HepG2 (cell line): Measurements from ENCODE around the gene PDILT. TPM values are rescaled to one million over a fixed set of nuclear protein-coding genes. Genes with fewer than 3 reads are reported as not detected.

Source experiments
- ATF7-NPFF ChIP-seq: sonication (generic); formaldehyde crosslinking; IDR thresholded peaks from 2 replicates; pipeline ENCODE4 v1.8.1; 2023; ENCODE audit warnings: mild to moderate bottlenecking, low read depth, missing genetic modification reagents, moderate library complexity
- GRHL1 ChIP-seq: sonication (generic); formaldehyde crosslinking; conservative IDR thresholded peaks from 2 replicates; pipeline ENCODE4 v1.8.0; 2022; ENCODE audit warnings: missing genetic modification reagents
- IKZF5 ChIP-seq: IDR thresholded peaks from 2 replicates; pipeline ENCODE4 v1.6.1; 2018; ENCODE audit warnings: missing genetic modification reagents, mild to moderate bottlenecking, missing compliant biosample characterization
- JUN ChIP-seq: sonication (generic); formaldehyde crosslinking; IDR thresholded peaks from 2 replicates; pipeline ENCODE4 v1.4.0; 2020; ENCODE audit warnings: mild to moderate bottlenecking, missing genetic modification reagents
- MAF1 ChIP-seq: sonication (generic); formaldehyde crosslinking; IDR thresholded peaks from 2 replicates; pipeline ENCODE4 v1.5.0; 2020; ENCODE audit warnings: missing genetic modification reagents, borderline replicate concordance
- MEF2D ChIP-seq: sonication (generic); formaldehyde crosslinking; IDR thresholded peaks from 2 replicates; pipeline ENCODE4 v1.5.1; 2020; ENCODE audit warnings: mild to moderate bottlenecking, missing genetic modification reagents
- NFIC ChIP-seq: IDR thresholded peaks from 2 replicates; pipeline ENCODE4 v1.6.1; 2012; ENCODE audit warnings: mild to moderate bottlenecking, low read length, inconsistent platforms
- NKX3-1 ChIP-seq: sonication (generic); formaldehyde crosslinking; IDR thresholded peaks from 2 replicates; pipeline ENCODE4 v1.5.0; 2020; ENCODE audit warnings: missing genetic modification reagents
- RFX3 ChIP-seq: IDR thresholded peaks from 2 replicates; pipeline ENCODE4 v1.6.1; 2016; ENCODE audit warnings: missing biosample characterization, missing genetic modification reagents
- STAT5B ChIP-seq: sonication (generic); formaldehyde crosslinking; IDR thresholded peaks from 2 replicates; pipeline ENCODE4 v1.4.0; 2020; ENCODE audit warnings: missing genetic modification reagents
- XBP1 ChIP-seq: sonication (generic); formaldehyde crosslinking; IDR thresholded peaks from 2 replicates; pipeline ENCODE4 v1.5.0; 2020; ENCODE audit warnings: missing genetic modification reagents
- ZMAT3 ChIP-seq: sonication (generic); formaldehyde crosslinking; conservative IDR thresholded peaks from 2 replicates; pipeline ENCODE4 v1.7.0; 2021; ENCODE audit warnings: missing genetic modification reagents
- ZNF326 ChIP-seq: sonication (generic); formaldehyde crosslinking; IDR thresholded peaks from 2 replicates; pipeline ENCODE4 v1.4.0; 2020; ENCODE audit warnings: missing genetic modification reagents, borderline replicate concordance
- ZNF333 ChIP-seq: sonication (generic); formaldehyde crosslinking; IDR thresholded peaks from 2 replicates; pipeline ENCODE4 v1.4.0; 2020; ENCODE audit warnings: mild to moderate bottlenecking, missing genetic modification reagents, borderline replicate concordance
- ZNF350 ChIP-seq: sonication (generic); formaldehyde crosslinking; IDR thresholded peaks from 2 replicates; pipeline ENCODE4 v1.4.0; 2020; ENCODE audit warnings: mild to moderate bottlenecking, low read depth, missing genetic modification reagents, borderline replicate concordance
- ZNF569 ChIP-seq: sonication (generic); formaldehyde crosslinking; IDR thresholded peaks from 2 replicates; pipeline ENCODE4 v1.5.0; 2020; ENCODE audit warnings: mild to moderate bottlenecking, missing genetic modification reagents, moderate library complexity, borderline replicate concordance
- ZNF607 ChIP-seq: sonication (generic); formaldehyde crosslinking; IDR thresholded peaks from 2 replicates; pipeline ENCODE4 v1.5.1; 2020; ENCODE audit warnings: missing genetic modification reagents, mild to moderate bottlenecking, borderline replicate concordance
- ZNF782 ChIP-seq: sonication (generic); formaldehyde crosslinking; IDR thresholded peaks from 2 replicates; pipeline ENCODE4 v1.4.0; 2020; ENCODE audit warnings: missing genetic modification reagents, mild to moderate bottlenecking, borderline replicate concordance
- polyA plus RNA-seq, 8 experiments: library from polyadenylated mRNA; depleted of rRNA in 3 of 8; stranded (reverse) in 7 of 8; unstranded in 1 of 8; fragments of >200 nt; fragmentation: Illumina TruSeq in 4 of 8; extraction: Trizol in 4 of 8; gene quantifications; 2 replicates each; pipeline versions ENCODE4 v1.2.1 to v1.2.3, GENCODE V29; 2011 to 2016; ENCODE audit warnings: low read depth in 4 of 8, missing spikeins in 1 of 8, mixed read lengths in 1 of 8; ENCODE audit not compliant: insufficient read depth in 1 of 8
- total RNA-seq, 5 experiments: library from RNA; depleted of rRNA; stranded (reverse); fragments of >200 nt; fragmentation: Illumina TruSeq; extraction: Trizol; gene quantifications; 2 replicates each; pipeline ENCODE4 v1.2.3, GENCODE V29; 2016; ENCODE audit warnings: low read depth in 1 of 5
- TF ChIP-seq, protein P1 (sequence below), 2 experiments: sonication (generic) in 1 of 2; formaldehyde crosslinking in 1 of 2; IDR thresholded peaks; 2 replicates each; pipeline versions ENCODE4 v1.4.0 to v1.6.1; 2018 to 2020; ENCODE audit warnings: missing genetic modification reagents in 2 of 2, borderline replicate concordance in 1 of 2, low read depth in 1 of 2, mild to moderate bottlenecking in 1 of 2, missing biosample characterization in 1 of 2
- TF ChIP-seq, protein P2 (sequence below): sonication (generic); formaldehyde crosslinking; IDR thresholded peaks from 2 replicates; pipeline ENCODE4 v1.5.0; 2020; ENCODE audit warnings: mild to moderate bottlenecking, low read depth, missing genetic modification reagents, borderline replicate concordance

Gene PDILT
- total and polyA plus RNA-seq, 2 of the 13 experiments (the other 11 are each of a cell fraction or from before 2014, with no cell fraction given) = not detected

GRCh38 chr16:20385844-20386832 lies 18.4 kb downstream of the PDILT start (continued):
- TF ChIP-seq ZNF333 (0 out of 2 replicates have a peak, but pooled peaks have one; percentile 37), NFIC (peak; percentile 38; the same call in 1 of the 2 replicates), GRHL1 (no peak), STAT5B (CRISPR knock-in tag) (no peak), XBP1 (CRISPR knock-in tag) (no peak), IKZF5 (CRISPR knock-in tag) (peak; percentile 40; the same call in 1 of the 2 replicates), ZNF569 (CRISPR knock-in tag) (no peak), RFX3 (no peak), MAF1 (CRISPR knock-in tag) (peak; percentile 69; the same call in 1 of the 2 replicates), NKX3-1 (CRISPR knock-in tag) (0 out of 2 replicates have a peak, but pooled peaks have one; percentile 10), ATF7-NPFF (CRISPR knock-in tag) (peak; percentile 37; the same call in 1 of the 2 replicates), ZNF350 (0 out of 2 replicates have a peak, but pooled peaks have one; percentile 83), ZNF326 (CRISPR knock-in tag) (no peak), ZMAT3 (CRISPR knock-in tag) (peak; percentile 62), JUN (CRISPR knock-in tag) (no peak), ZNF607 (no peak), ZNF782 (CRISPR knock-in tag) (no peak; the same call in 1 of the 2 replicates), MEF2D (peak; percentile 93)
- TF ChIP-seq, protein P1, sequence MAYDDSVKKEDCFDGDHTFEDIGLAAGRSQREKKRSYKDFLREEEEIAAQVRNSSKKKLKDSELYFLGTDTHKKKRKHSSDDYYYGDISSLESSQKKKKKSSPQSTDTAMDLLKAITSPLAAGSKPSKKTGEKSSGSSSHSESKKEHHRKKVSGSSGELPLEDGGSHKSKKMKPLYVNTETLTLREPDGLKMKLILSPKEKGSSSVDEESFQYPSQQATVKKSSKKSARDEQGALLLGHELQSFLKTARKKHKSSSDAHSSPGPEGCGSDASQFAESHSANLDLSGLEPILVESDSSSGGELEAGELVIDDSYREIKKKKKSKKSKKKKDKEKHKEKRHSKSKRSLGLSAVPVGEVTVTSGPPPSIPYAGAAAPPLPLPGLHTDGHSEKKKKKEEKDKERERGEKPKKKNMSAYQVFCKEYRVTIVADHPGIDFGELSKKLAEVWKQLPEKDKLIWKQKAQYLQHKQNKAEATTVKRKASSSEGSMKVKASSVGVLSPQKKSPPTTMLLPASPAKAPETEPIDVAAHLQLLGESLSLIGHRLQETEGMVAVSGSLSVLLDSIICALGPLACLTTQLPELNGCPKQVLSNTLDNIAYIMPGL (CRISPR knock-in tag; IDR thresholded peaks at IDR 0.05; ENCODE audit: borderline replicate concordance in 1 of 2, low read depth in 1 of 2) = peak in 1 of 2 experiments; percentile 17; a peak in 2 of 4 replicates
- TF ChIP-seq, protein P2, sequence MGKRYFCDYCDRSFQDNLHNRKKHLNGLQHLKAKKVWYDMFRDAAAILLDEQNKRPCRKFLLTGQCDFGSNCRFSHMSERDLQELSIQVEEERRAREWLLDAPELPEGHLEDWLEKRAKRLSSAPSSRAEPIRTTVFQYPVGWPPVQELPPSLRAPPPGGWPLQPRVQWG = no peak
